Activated gamma-delta T cell treated with anti-CD3 and anti-CD28 coated beads, Interleukin-2, amount 50 U/mL, for 16 hours (primary cell): ENCODE data around the gene IGSF3.

Source experiments
- DNase-seq: peaks from one replicate; pipeline ENCODE4 v3.0.0-alpha.2; 2020; ENCODE audit warnings: low read depth

The IGSF3 gene

DNA sequence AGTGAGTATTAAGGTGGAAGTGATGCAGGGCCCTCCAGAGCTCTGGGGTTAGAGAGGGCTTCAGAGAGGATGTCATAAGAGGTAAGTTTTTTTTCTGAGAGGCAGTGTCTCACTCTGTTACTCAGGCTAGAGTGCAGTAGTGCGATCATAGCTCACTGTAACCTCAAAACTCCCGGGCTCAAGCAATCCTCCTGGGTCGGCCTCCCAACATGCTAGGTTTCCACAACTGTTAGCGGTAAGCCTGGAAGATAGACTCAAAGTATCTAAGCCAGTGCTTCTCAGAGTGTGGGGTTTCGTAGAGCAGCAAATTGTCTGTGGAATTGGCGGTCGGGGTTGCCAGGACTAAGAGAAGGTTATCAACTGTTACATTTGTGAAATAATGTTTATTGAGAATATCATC is 18.6 kb upstream of the IGSF3 start:
- no peak for DNase-seq

- no peak for DNase-seq
Measured at GRCh38 chr1:116684575-116684974, 17.0 kb upstream of the IGSF3 start.

GRCh38 chr1:116682641-116683221 is 15.2 kb upstream of the IGSF3 start:
- no peak for DNase-seq

DNA sequence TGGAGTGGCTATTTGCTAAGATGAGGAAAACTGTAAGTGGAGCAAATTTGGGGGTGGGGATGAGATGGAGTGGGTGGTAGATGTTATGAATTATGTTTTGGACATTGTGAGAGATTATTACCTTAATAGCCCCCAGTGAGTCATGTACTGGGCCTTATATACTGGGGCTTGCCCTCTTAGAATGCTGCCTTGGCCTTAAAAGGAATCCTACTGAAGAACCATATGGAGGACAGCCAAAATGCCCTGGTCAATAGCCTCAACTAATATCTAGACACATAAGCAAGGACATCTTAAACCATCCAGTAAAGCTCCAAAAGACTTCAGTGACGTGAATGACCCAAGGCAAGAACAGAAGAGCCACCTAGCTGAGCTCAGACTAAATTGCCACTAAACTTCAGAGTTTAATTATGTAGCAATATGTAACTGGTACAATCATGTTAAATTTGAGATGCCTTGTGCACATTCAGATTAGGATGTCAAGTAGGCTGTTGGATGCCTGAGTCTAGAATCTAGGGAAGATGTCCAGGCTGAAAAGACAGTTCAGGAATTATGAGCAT is 13.9 kb upstream of the IGSF3 start:
- no peak for DNase-seq

GRCh38 chr1:116680752-116681151 is 13.2 kb upstream of the IGSF3 start:
- no peak for DNase-seq

DNA sequence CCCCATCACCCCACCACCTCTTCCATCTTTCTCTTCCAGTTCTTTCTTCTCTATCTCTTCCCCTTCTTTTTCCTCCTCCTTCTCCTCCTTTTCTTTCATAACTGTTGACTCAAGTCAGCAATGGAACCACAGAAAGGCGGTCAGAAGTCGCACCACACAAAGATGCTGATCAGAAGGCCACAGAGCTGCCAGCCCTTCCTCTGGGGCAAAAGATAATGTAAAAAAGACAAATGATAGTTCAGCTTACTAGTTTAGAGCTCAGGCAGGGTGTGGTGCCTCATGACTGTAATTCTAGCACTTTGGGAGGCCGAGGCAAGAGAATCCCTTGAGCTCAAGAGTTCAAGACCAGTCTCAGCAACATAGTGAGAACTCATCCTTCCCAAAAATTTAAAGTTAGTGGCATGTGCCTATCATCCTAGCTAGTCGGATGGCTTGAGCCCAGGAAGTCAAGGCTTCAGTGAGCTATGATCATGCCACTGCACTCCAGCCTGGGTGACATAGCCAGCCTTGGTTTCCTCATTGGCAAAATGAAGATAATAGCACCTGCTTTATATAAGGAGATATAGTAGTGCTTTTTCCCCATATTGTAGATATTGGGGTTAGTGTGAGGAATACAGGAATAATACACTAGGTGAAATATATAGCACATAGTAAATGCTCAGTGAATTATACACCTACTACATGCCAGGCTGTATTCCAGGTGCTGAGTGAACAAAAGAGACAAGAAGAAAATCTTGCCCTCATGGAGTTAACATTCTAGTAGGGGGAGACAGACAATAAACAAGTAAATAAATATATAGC is 12.5 kb upstream of the IGSF3 start:
- DNase-seq = no peak

GRCh38 chr1:116679091-116679827 is 11.7 kb upstream of the IGSF3 start:
- DNase-seq = no peak

GRCh38 chr1:116678732-116679090 is 11.2 kb upstream of the IGSF3 start:
- DNase-seq = no peak

DNA sequence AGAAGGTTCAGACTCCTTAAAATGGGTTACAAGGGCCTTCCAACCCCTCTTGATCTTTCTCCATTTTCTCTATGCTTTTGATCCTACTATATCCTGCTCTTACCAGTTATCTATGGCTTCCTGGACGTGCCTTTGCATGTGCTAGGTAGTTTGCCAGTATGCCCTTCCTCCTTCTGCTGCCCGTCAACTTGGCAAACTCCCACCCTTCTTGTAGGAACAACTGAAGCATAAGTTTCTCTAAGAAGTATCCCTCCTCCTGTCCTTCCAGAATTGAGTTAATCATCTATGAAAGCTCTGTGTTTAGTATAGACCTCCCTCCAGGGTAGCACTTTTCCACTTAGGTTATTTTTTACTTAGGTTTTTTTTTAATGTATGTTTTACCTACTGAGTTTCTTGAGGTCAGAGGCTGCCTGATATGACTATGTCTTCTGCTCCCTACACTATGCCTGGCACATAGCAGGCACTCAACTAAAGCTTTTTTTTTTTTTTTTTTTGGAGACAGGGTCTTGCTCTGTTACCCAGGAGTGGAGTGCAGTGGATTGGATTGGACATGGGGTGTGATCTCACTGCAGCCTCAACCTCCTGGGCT is 10.0 kb upstream of the IGSF3 start:
- DNase-seq = no peak

GRCh38 chr1:116676291-116676690 is 8.8 kb upstream of the IGSF3 start:
- no peak for DNase-seq

- no peak for DNase-seq
Measured at GRCh38 chr1:116674751-116675150, 7.2 kb upstream of the IGSF3 start.

DNA sequence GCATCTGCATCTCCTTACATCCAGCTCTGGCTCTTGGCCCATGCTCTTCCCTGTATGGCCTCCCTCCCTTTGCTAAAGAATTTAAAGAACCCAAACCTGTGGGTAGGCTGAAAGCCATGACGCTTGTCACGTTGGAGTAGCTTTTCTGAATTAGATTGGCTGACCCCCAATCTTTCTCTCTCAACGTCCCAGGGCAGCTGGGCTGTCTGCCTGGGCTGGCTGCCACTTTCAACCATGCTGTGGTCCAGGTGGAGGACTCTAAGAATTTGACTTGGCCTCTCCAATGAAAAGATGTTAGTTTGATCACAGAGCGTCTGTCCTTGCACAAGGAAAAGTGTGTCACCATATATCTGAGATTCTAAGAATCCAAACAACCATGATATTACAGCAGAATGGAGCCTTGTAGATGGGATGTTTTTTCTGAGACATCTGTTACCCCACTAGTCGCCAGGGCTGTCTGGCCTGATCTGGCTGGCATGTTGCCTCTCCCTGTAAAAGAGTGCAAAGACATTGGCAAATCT is 6.5 kb upstream of the IGSF3 start:
- DNase-seq = no peak

DNA sequence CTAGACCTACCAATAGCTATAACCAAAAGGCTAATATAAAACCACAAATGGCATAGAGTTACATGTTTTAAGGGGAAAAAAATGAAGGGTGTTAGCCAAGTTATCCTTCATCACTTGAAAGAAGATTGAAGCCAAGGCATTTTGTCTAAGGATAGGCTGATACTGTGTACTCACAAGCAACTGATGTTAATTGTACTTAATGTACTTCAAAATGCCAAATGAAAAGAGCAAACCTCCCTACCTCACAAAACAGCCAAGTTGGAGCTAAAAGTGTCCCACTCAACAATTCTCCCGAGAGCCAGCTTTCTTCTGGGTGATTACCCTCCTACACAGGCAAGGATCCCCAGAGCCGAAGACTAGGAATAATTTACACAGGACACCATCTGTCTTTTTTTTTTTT is 4.4 kb upstream of the IGSF3 start:
- DNase-seq = no peak

DNA sequence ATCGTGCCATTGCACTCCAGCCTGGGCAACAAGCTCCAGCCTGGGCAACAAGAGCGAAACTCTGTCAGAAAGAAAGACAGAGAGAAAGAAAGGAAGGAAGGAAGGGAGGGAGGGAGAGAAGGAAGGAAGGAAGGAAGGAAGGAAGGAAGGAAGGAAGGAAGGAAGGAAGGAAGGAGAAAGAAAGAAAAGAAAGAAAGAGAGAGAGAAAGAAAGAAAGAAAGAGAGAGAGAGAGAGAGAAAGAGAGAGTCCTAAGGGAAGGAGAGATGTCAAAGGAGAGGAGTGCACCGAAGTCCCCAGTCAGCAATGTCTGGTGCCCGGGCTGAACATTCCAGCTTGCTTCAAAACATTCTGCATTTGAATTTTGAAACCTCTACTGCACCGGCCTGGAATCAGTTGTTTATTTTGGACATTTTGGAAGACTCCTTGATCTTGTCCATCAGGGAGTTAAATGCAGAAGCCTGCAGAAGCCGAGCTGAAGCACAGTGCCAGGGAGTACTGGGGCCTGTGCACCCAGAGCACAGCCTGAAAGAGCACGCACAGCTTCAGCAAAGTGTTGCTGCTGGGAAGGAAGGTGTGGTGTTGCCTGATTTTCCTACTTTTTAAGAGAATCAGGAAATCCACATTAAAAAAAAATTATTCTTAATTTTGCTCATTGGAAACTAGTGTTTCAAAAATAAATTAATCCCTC is 3.7 kb upstream of the IGSF3 start:
- DNase-seq = no peak

DNA sequence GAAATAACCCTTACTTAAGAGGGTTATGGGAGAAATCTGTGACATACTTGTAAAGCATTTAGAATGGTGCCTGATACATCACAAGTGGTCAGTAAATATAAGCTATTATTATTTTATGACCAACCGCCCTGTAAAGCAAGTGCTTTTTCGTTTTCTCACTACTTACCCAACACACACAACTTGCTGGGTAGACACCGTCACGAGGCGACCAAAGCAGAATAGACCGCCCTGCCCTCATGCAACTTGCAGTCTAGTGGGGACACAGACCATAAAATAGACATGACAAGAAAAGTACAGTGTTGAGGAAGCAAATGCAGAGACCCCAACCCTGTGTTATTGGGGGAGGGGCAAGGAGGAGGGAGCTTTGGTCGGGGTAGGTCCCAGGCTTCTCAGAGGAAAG is 744 bp upstream of the IGSF3 start:
- DNase-seq = no peak

DNA sequence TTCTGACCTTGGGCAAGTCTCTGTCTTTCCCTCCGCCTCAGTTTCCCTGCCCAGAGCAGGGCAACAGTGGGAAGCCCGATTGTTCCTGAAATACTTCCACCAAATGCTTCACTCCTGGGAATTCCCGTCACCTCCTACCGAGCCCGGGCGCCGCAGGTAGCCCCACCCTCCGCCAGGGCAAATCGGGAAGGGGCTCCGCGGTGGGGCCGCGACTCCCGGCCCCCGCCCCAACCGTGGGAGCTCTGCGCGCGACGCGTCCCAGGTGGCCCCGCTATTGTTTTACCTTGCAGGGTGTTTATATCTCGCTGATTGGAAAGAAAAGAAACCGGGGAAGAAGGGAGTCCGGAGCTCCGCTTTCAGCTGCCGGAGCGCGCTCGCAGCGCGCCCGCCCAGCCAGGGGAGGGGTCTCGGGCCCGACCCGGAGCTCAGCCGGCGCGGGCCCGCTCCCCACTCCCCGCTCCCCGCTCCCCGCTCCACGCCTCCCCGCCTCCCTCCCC is 407 bp downstream of the IGSF3 start:
- no peak for DNase-seq

DNA sequence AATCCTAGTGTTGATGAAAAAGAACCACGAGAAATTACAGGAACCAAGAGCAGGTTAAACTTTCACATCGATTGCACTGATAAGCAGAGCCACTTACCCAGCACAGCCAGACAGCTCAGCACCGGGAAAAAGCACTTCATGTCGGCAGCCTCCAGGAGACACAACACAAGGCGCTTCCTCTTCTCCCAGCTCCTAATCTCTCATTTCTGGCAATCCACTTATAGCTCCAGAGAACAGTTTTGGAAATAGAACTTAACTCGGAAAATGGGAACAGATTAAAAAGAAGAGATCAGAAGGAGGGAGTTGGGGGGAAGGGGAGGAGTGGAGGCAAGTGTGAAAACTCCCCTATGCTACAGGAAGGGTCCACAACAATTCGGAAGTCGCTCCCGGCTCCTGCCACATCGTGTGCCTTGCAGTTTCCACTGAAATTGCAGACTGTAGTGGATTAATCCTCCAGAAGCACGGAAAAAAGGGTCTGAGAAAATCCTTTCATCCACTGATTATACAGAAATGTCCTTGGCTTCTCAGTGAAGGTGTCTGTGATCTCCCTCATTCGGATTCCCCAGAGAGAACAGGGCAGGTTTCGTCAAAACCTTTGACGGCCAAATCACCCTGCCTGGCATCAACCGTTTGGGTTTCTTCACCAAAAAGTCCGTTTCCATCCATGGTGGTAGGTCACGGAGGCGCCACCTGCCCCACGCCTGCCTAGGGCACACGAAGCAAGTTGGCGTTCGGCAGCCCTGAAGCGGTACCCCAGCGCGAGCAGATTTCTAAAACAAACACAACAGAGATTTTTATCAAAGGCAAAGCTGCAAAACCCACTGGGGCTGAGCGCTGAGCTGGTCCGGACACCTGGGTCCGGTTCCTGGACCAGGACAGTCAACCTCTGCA is 1.1 kb downstream of the IGSF3 start:
- DNase-seq = no peak

DNA sequence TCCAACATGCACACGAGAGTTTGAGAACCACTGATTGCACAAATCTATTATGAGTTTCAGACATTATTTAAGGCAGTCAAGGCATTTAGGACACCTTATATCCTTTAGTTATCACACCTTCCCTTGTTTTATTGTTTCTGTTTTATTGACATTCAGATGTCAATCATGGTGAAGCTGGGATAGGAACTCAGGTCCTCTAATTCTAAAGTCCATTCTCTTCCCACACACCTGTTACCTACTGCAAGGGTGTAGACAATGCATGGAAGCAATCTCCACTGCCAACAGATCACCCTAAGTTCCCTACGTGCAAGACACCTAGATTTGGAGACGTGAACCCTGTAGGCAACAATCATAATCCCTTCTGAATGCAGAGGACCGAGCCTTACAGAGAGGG is 2.6 kb downstream of the IGSF3 start:
- no peak for DNase-seq

- no peak for DNase-seq
Measured at GRCh38 chr1:116664366-116664977, 3.1 kb downstream of the IGSF3 start.

GRCh38 chr1:116663821-116664220 is 3.7 kb downstream of the IGSF3 start:
- no peak for DNase-seq
